ENCODE data around the gene GLI1.

GLI1 gene

GRCh38 chr12:57431654-57432188 is 27.9 kb upstream of the GLI1 start:
- TF ChIP-seq CSRNP3 (CRISPR knock-in tag; IDR thresholded peaks at IDR 0.05) (no peak), ESRRG (CRISPR knock-in tag; IDR thresholded peaks at IDR 0.05) (no peak), ZNF70 (CRISPR knock-in tag; IDR thresholded peaks at IDR 0.05) (no peak), TOX (CRISPR knock-in tag; IDR thresholded peaks at IDR 0.05; ENCODE audit: borderline replicate concordance) (no peak), ZFP30 (CRISPR knock-in tag; IDR thresholded peaks at IDR 0.05) (no peak), SNAI2 (CRISPR knock-in tag; IDR thresholded peaks at IDR 0.05) (no peak), PATZ1 (CRISPR knock-in tag; IDR thresholded peaks at IDR 0.05; ENCODE audit: borderline replicate concordance) (no peak), TCF4 (CRISPR knock-in tag; IDR thresholded peaks at IDR 0.05; ENCODE audit: borderline replicate concordance) (no peak), GLIS3 (CRISPR knock-in tag; IDR thresholded peaks at IDR 0.05) (no peak), POU6F1 (CRISPR knock-in tag; IDR thresholded peaks at IDR 0.05; ENCODE audit: borderline replicate concordance, low read depth) (no peak), TSHZ2 (CRISPR knock-in tag; IDR thresholded peaks at IDR 0.05) (no peak), CREB5 (CRISPR knock-in tag; IDR thresholded peaks at IDR 0.05; ENCODE audit: low read depth) (no peak), ZNF8 (CRISPR knock-in tag; IDR thresholded peaks at IDR 0.05) (no peak), PPARA (CRISPR knock-in tag; IDR thresholded peaks at IDR 0.05; ENCODE audit: borderline replicate concordance) (no peak), CSDC2 (CRISPR knock-in tag; IDR thresholded peaks at IDR 0.05) (no peak), ISL1 (CRISPR knock-in tag; IDR thresholded peaks at IDR 0.05) (no peak), OSR1 (CRISPR knock-in tag; IDR thresholded peaks at IDR 0.05) (no peak)
- ATAC-seq: no peak

- no peak for ATAC-seq
- TF ChIP-seq POU6F1 (CRISPR knock-in tag; IDR thresholded peaks at IDR 0.05; ENCODE audit: borderline replicate concordance, low read depth) (no peak), ESRRG (CRISPR knock-in tag; IDR thresholded peaks at IDR 0.05) (no peak), TCF4 (CRISPR knock-in tag; IDR thresholded peaks at IDR 0.05; ENCODE audit: borderline replicate concordance) (no peak), ZFP30 (CRISPR knock-in tag; IDR thresholded peaks at IDR 0.05) (no peak), PATZ1 (CRISPR knock-in tag; IDR thresholded peaks at IDR 0.05; ENCODE audit: borderline replicate concordance) (no peak), TSHZ2 (CRISPR knock-in tag; IDR thresholded peaks at IDR 0.05) (no peak), PPARA (CRISPR knock-in tag; IDR thresholded peaks at IDR 0.05; ENCODE audit: borderline replicate concordance) (no peak), ZNF8 (CRISPR knock-in tag; IDR thresholded peaks at IDR 0.05) (no peak), RARB (CRISPR knock-in tag; IDR thresholded peaks at IDR 0.05) (no peak), ISL1 (CRISPR knock-in tag; IDR thresholded peaks at IDR 0.05) (no peak), OSR1 (CRISPR knock-in tag; IDR thresholded peaks at IDR 0.05) (no peak), CREB5 (CRISPR knock-in tag; IDR thresholded peaks at IDR 0.05; ENCODE audit: low read depth) (no peak), ARNTL (CRISPR knock-in tag; IDR thresholded peaks at IDR 0.05; ENCODE audit: borderline replicate concordance, low read depth) (no peak), TOX (CRISPR knock-in tag; IDR thresholded peaks at IDR 0.05; ENCODE audit: borderline replicate concordance) (no peak), BACH2 (CRISPR knock-in tag; IDR thresholded peaks at IDR 0.05; ENCODE audit: borderline replicate concordance) (no peak)
Measured at GRCh38 chr12:57433370-57433769, 26.2 kb upstream of the GLI1 start.

Measured in SK-N-SH treated with all-trans-retinoic acid at 6 μM for 48 hours (cell line).